GM12865 (cell line): ENCODE data around the gene C16orf74.

Experiments
- DNase-seq: peaks from one replicate; pipeline ENCODE4 v3.0.0; 2010; ENCODE audit warnings: low read depth
- H3K4me3 ChIP-seq: 2 replicates; pipeline ENCODE4 v1.5.1; 2011; ENCODE audit warnings: mild to moderate bottlenecking, low read depth, low read length, control low read depth
- TF ChIP-seq, protein P1 (sequence below): IDR thresholded peaks from 2 replicates; pipeline ENCODE4 v1.5.1; 2011; ENCODE audit warnings: low read length, control low read depth, low read depth, inconsistent platforms; ENCODE audit not compliant: insufficient read depth; ENCODE audit errors: missing control alignments

C16orf74 gene

DNA sequence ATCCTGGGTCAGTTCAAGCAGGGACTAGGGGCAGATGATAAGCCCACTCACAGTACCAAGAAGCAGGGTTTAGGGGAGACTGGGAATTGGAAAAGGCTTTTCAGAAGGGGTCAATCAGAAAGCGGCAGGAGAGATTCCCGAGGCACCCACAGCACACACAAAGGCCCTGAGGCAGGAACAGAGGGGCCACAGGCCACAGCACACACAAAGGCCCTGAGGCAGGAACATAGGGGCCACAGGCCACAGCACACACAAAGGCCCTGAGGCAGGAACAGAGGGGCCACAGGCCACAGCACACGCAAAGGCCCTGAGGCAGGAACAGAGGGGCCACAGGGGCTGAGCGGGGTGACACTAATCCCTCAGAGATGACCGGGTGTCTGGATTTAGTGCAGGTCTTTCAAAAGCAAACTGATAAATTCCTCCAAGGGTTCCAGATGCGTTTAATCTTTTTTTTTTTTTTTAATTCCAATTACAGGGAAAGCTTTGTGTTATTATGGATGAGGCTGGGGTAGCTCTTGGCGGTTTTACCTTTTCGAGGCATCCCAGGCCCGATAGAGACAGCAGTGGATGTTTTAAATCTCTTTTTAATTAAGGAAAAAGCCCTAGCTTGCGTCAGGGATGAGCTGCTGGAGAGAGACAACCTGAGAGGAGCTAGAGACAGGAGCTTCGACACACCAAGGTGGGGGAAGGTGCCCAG is 31.1 kb downstream of the C16orf74 start:
- no peak overlapping the region for H3K4me3 ChIP-seq
- DNase-seq: no peak
- TF ChIP-seq, protein P1, sequence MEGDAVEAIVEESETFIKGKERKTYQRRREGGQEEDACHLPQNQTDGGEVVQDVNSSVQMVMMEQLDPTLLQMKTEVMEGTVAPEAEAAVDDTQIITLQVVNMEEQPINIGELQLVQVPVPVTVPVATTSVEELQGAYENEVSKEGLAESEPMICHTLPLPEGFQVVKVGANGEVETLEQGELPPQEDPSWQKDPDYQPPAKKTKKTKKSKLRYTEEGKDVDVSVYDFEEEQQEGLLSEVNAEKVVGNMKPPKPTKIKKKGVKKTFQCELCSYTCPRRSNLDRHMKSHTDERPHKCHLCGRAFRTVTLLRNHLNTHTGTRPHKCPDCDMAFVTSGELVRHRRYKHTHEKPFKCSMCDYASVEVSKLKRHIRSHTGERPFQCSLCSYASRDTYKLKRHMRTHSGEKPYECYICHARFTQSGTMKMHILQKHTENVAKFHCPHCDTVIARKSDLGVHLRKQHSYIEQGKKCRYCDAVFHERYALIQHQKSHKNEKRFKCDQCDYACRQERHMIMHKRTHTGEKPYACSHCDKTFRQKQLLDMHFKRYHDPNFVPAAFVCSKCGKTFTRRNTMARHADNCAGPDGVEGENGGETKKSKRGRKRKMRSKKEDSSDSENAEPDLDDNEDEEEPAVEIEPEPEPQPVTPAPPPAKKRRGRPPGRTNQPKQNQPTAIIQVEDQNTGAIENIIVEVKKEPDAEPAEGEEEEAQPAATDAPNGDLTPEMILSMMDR: no peak

DNA sequence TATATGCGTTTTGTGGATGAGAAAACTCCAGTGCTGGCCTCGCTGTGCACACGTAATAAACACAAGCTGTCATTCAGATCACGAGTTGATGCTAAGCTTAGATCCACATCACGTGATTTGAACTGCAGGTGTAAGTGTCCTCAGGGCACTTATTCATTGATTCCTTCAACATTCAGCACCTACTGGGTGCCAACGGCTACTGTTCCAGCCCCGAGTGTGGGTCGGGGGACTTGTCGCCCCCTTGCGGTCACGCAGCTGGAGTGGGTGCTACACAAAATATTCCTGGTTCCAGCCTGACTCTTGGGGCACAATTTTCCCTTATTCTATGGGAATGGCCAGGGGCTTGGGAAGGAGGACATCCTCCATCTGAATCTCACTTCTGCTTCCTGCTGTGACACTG is 32.2 kb downstream of the C16orf74 start:
- peak; percentile 42 for DNase-seq
- TF ChIP-seq, protein P1: peak; percentile 64
- no peak overlapping the region for H3K4me3 ChIP-seq

DNA sequence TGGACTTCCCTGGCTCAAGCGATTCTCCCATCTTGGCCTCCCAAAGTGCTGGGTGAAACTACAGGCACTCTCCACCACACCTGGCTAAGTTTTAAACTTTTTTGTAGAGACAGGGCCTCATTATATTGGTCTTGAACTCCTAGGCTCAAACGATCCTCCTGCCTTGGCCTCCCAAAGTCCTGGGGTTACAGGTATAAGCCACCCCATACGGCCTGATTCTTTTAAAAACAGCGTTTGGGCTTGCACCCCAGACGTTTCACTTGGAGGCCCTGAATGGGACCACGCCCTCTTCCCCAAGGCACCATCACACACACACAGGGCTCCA is 32.8 kb downstream of the C16orf74 start:
- H3K4me3 ChIP-seq: no peak overlapping the region
- TF ChIP-seq, protein P1: no peak
- no peak for DNase-seq

DNA sequence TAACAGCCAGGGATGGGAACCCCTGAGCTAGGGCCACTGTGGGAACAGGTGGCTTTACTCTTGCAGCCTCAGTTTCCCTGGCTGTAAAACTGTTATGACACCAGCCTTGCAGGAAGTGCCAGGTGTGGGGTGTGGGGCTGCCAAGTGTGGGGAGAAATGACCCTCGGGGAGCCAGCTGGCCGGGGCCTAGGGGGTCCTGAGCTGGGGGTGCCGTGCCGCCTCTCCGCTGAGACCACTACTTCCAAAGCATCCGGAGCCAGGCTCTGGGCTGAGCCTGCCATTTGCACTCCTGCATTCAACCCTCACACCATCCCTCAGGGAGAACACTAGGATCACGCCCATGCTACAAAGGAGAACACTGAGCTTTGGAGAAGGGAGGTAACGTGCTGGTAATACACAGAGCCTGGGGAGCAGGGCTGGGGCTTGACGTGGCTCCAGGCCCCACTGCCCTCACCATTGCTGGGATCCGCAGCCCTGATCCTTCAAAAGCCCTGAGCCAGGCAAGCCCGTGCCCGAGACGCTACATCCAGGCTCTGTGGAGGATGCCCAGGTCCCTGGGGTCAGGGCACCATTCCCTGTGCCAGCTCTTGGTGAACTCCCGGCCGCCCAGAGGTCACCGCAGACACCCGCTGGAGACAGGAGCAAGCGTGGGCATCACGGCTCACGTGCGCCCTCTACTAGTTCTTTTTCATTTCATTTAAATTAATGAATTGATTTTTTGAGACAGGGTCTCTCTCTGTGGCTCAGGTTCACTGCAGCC is 33.3 kb downstream of the C16orf74 start:
- TF ChIP-seq, protein P1: peak; percentile 60
- no peak overlapping the region for H3K4me3 ChIP-seq
- DNase-seq: peak; percentile 76

DNA sequence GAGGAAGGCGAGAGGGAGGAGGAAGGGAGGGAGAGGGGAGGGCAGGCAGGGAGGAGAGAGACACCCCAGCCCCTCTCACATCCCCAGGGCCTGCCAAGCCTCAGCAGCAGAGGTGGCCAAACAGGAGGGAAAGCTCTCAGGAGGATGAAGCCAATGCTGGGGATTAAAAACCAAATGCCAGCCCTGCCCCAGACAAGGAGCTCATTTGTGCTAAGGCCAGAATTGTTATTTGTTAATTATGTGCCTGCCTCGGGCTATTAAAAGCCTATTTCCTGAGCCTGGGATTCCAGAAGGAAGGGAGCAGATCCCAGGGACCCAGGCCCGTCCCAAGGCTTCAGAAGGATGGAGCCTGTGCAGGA is 34.2 kb downstream of the C16orf74 start:
- DNase-seq: no peak
- no peak overlapping the region for H3K4me3 ChIP-seq
- TF ChIP-seq, protein P1: no peak

DNA sequence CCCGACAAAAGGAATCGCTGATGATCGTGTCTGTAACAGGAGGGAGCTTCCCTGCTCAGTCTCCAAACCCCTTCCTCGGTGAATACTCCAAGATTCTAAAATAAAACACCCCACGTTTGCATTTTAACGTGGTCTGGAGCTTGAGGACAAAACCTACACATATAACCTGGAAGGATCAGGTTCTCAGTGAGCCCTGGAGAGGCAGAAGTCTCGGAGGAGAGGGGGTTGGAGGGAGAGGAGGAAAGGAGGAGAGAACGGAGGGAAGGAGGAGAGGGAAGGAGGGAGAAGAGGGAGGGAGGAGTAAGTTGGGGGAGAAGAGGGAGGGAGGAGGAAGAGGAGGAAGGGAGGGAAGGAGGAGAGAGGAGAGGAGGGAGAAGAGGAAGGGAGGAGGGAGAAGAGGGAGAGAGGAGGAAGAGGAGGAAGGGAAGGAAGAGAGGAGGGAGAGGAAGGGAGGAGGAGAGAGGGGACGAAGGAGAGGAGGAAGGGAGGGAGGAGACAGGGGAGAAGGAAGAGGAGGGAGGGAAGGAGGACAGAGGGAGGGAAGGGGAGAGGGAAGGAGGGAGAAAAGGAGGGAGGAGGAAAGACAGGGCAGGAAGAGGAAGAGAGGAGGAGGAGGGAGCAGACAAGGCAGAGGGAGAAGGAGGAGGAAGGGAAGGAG is 34.7 kb downstream of the C16orf74 start:
- no peak for DNase-seq
- TF ChIP-seq, protein P1: no peak
- no peak overlapping the region for H3K4me3 ChIP-seq
